Measurements from ENCODE around the gene MYCBP.
"Not testable (repeated sequence)": the region's sequence is repeated elsewhere in the genome, so short reads cannot be mapped to it uniquely, and the experiment has no call there.

The MYCBP gene

GRCh38 chr1:38867208-38867607, 5.9 kb downstream of the MYCBP start:
- no peak for DNase-seq (ENCODE audit: low read depth)

- no peak for DNase-seq (ENCODE audit: low read depth)
Measured at GRCh38 chr1:38865112-38865715, 7.9 kb downstream of the MYCBP start.

- no peak for DNase-seq (ENCODE audit: low read depth)
Measured at GRCh38 chr1:38860454-38860795, 12.7 kb downstream of the MYCBP start.

- DNase-seq (ENCODE audit: low read depth), result peak; percentile 98
Measured at GRCh38 chr1:38859561-38860453, 13.3 kb downstream of the MYCBP start, which contains the start of gene RRAGC. TSS of gene RRAGC (minus strand) at chr1:38859772. CDS start at chr1:38859646, 126 bp downstream.

- DNase-seq (ENCODE audit: low read depth), result peak; percentile 37
Measured at GRCh38 chr1:38858833-38859560, 14.2 kb downstream of the MYCBP start.

DNA sequence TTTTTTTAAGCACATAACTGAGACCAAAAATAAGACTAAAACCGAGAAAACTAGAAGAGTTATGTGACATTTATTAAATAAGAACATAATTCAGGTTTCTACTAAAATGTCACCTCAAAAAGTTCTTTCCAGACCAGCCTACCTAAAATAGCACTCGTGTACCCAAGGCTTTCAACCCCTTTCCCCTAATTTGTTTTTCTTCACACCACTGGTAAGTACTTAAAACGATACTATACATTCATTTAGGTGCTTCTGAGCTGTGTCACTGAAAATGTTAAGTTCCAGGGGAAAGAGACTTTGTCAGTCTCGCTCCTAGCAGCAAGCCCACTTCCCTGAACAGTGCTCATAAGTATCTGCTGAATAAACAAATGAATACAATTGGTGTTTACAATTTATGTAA, 20.4 kb downstream of the MYCBP start:
- DNase-seq (ENCODE audit: low read depth), result no peak

- DNase-seq (ENCODE audit: low read depth), result no peak
Measured at GRCh38 chr1:38848071-38848470, 25.1 kb downstream of the MYCBP start.

GRCh38 chr1:38846210-38846609, 26.9 kb downstream of the MYCBP start:
- no peak for DNase-seq (ENCODE audit: low read depth)

- not testable (repeated sequence) for DNase-seq (ENCODE audit: low read depth)
Measured at GRCh38 chr1:38845088-38845487, 28.1 kb downstream of the MYCBP start.

DNA sequence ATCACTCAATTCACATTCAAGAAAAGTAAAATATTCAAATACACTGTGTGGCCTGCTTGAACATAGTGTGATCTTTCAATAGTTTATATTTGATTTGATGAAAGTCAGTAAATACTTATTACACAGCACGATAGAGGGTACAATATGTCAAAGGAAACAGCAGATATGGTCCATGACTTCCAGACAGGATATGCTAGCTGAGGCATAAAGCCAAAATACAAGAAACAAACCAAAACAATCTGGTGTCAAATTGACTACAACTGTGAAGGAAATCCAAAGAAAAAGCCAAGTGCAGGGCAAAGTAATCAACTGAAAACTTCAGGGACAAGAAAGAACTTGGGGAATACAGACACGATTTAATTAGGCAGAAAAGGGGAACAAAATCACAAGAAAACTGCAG, 32.9 kb downstream of the MYCBP start:
- no peak for DNase-seq (ENCODE audit: low read depth)

- no peak for DNase-seq (ENCODE audit: low read depth)
Measured at GRCh38 chr1:38839363-38839762, 33.8 kb downstream of the MYCBP start.

DNA sequence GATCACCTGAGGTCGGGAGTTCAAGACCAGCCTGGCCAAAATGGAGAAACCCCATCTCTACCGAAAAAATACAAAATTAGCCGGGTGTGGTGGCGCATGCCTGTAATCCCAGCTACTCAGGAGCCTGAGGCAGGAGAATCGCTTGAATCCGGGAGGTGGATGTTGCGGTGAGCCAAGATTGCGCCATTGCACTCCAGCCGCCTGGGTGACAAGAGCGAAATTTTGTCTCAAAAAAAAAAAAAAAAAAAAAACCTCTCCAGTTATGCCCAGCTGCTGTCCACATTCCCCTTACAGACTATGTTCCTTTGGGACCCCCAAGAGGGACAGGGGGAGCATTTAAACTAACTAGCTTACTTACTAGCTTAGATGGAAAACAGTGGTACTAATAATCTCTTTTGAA, 36.8 kb downstream of the MYCBP start:
- not testable (repeated sequence) for DNase-seq (ENCODE audit: low read depth)

- no peak for DNase-seq (ENCODE audit: low read depth)
Measured at GRCh38 chr1:38834937-38835827, 38.0 kb downstream of the MYCBP start.

DNA sequence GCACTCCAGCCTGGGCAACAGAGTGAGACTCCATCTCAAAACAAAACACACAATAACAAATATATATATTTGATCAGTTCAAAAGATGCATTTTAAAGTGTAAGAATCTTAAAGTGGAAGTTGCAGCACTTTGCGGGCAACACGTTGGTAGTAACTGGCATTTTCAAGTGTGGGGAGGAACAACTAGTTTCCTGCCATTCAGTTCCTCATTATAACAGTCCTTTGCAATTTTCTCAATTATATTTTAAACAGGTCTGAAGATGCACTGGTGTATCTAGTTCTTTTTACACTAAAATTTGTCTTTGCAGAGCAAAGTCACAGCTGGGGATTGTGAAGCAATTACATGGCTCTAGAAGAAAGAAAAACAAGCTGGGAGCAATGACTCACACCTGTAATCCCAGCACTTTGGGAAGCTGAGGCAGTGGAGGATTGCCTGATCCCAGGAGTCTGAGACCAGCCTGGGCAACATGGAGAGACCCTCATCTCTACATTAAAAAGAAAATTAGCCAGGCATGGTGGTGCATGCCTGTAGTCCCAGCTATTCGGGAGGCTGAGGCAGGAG, 38.8 kb downstream of the MYCBP start:
- no peak for DNase-seq (ENCODE audit: low read depth)

DNA sequence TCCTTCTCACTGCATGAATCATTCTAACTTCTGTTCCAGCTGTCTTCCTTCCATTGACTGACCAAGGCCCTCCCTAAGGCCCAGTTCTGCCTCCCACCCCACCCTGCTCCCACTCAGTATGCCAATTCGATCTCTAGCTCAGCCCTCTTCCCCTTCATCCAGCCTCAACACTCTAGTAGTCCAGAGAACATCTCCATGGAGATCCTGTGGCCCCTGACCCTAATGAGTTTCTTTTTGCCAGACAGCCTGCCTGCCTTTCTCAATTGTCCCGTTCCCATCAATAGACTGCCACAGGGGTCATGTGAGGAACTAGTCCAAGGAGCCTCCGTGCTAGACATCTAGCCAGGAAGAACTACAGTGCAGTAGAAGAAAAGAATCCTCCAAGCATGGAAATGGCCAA, 40.0 kb downstream of the MYCBP start:
- no peak for DNase-seq (ENCODE audit: low read depth)

DNA sequence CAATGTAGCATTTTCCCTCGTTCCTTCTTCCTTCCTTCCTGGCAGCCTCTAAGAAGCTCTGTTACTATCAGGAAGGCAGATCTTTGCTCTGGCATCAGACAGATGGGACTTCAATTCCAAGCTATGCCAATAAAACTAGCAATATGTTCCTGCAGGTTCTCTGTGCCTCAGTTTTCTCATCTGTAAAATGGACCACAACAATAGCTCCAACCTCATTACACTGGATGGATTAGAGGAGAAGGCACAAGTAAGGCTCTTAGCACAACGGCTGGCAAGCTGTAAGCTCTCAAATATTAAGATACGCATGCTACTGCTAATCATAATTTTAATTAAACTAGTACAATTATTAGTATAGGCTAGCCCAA, 40.8 kb downstream of the MYCBP start:
- no peak for DNase-seq (ENCODE audit: low read depth)

DNA sequence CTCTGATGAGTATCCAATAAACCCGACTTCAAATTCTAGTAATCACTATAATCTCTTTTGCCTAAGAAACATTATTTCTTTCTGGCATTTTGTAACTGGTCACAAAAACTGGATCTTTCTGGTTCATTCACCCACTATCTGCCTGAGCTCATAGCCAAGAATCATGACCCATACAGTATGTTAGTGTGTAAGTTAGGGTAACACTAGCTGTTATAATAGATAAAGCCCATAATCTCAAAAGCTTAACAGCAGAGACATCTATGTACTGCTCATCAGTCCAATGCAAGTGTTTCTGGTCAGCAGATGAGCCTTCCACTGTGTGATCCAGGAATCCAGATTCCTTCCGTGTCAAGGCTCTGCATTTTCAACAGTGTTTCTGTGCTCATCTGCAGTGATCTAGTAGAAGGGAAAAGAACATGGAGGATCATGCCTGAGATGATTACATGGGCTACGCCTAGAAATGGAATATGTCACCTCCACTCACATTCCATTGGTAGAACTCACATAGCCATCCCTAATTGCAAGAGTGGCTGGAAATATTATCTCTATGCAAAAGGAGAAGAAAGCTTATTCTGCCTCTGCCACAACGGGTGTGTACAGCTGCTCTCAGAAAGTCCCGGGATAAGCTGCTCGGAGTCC, 41.3 kb downstream of the MYCBP start:
- no peak for DNase-seq (ENCODE audit: low read depth)

DNA sequence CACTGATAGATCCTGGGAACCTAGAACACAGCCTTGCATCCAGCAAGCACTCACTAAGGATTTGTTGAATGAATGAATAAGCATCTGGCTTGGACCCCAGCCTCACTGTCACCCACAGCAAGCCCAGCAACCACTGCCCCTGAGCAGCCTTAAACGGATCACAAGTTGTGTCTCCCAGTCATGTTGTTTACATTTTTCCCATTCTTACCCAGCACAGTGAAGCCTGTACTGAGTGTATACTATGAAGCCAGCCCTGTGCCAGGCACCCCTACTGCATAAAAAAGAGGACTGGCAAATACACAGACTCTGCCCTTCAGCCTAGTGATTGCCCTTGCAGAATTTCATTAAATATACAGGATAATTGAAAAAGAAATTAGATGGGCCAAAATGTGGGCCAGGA, 43.8 kb downstream of the MYCBP start:
- DNase-seq (ENCODE audit: low read depth), result no peak

GRCh38 chr1:38827318-38827717, 45.8 kb downstream of the MYCBP start:
- DNase-seq (ENCODE audit: low read depth), result no peak

GRCh38 chr1:38826886-38827285, 46.3 kb downstream of the MYCBP start:
- no peak for DNase-seq (ENCODE audit: low read depth)

- DNase-seq (ENCODE audit: low read depth), result no peak
Measured at GRCh38 chr1:38826262-38826661, 46.9 kb downstream of the MYCBP start.

Measured in activated T-helper 9 cell treated with anti-CD3 and anti-CD28 coated beads, Interleukin-2, amount 50 U/mL, for 16 hours (primary cell).